Tibial nerve (tissue), 3 donors: ENCODE data around the gene DCT.

Experiments used
- CTCF ChIP-seq, 5 experiments: fragments of 200-600 bp in 3 of 5; fragments of 450-650 bp in 2 of 5; sonication (generic) in 3 of 5; IDR thresholded peaks; one replicate each; pipeline ENCODE4 v1.5.1; 2016 to 2019; ENCODE audit warnings: antibody characterized with exemption in 5 of 5, mild to moderate bottlenecking in 3 of 5, moderate library complexity in 2 of 5
- POLR2A ChIP-seq, 2 donors: fragments of 450-650 bp; IDR thresholded peaks; one replicate each; pipeline ENCODE4 v1.6.1; 2017; ENCODE audit warnings: antibody characterized with exemption in 2 of 2, mild to moderate bottlenecking in 2 of 2, moderate library complexity in 2 of 2

- TF ChIP-seq CTCF (IDR thresholded peaks at IDR 0.05) (no peak), POLR2A (IDR thresholded peaks at IDR 0.05) (no peak)
Observed at GRCh38 chr13:94513026-94513425, 33.5 kb upstream of the DCT start.
